Right lobe of liver (tissue), 6 donors: ENCODE results near the gene RAB34. TPM values are rescaled to one million over a fixed set of nuclear protein-coding genes. Genes with fewer than 3 reads are reported as not detected.

Experiments
- ATAC-seq, 4 donors: fragments of 200-7000 bp; cut with Tn5 transposase; one replicate each; pipeline ENCODE4 v1.9.1; 2020; ENCODE audit warnings: mild to moderate bottlenecking in 4 of 4, moderate library complexity in 4 of 4
- DNase-seq, 3 donors: peaks; one replicate each; pipeline ENCODE4 v3.0.0-alpha.2; 2020
- H3K27ac ChIP-seq, 3 donors: fragments of 200-600 bp; one replicate each; pipeline ENCODE4 v1.8.0; 2022
- H3K27me3 ChIP-seq, 2 donors: fragments of 200-600 bp; one replicate each; pipeline ENCODE4 v1.8.0; 2022
- H3K36me3 ChIP-seq, 4 donors: fragments of 200-600 bp; sonication (generic) in 1 of 4; one replicate each; pipeline versions ENCODE4 v1.5.1 to v1.8.0; 2017 to 2022; ENCODE audit warnings: control low read depth in 1 of 4
- H3K4me1 ChIP-seq, 4 donors: fragments of 200-600 bp; sonication (generic) in 1 of 4; one replicate each; pipeline versions ENCODE4 v1.5.1 to v1.8.0; 2017 to 2022; ENCODE audit warnings: control low read depth in 1 of 4
- H3K4me3 ChIP-seq, 3 donors: fragments of 200-600 bp; one replicate each; pipeline ENCODE4 v1.8.0; 2022
- H3K9me3 ChIP-seq, 4 donors: fragments of 200-600 bp; sonication (generic) in 1 of 4; one replicate each; pipeline versions ENCODE4 v1.5.1 to v1.8.0; 2017 to 2022; ENCODE audit warnings: control low read depth in 1 of 4
- POLR2A ChIP-seq: fragments of 450-650 bp; IDR thresholded peaks from one replicate; pipeline ENCODE4 v1.6.1; 2017; ENCODE audit warnings: antibody characterized with exemption, mild to moderate bottlenecking
- whole genome bisulfite sequencing: methylation state at CpG from one replicate; pipeline ENCODE4 v1.1.6; 2018; ENCODE audit warnings: low coverage, low lambda C conversion rate; ENCODE audit not compliant: insufficient coverage; ENCODE audit errors: missing lambda C conversion rate; 5-methylcytosine and 5-hydroxymethylcytosine counted together
- intact Hi-C, 2 donors: fragments of 100-400 bp; cut with DNase I; formaldehyde crosslinking; loops; one replicate each; pipeline versions ENCODE4 v1.11.2 to v1.14.1; 2022
- small RNA-seq, 2 experiments: library from RNA; depleted of rRNA; stranded (forward); fragments of <200 nt; gene quantifications; one replicate each; pipeline ENCODE3, GENCODE V24; 2016
- total RNA-seq, 6 experiments: library from RNA; depleted of rRNA in 2 of 6; stranded (reverse); fragments of >200 nt in 2 of 6; fragmentation: NEBNext Ultra II Directional in 3 of 6; extraction: Animal tissue kit (Norgen Biotek cat#: 25700) in 3 of 6; gene quantifications; one replicate each; pipeline versions ENCODE4 v1.1.0 to v1.2.4, GENCODE V29; 2016 to 2023
- TF ChIP-seq, protein P1 (sequence below), 4 donors: fragments of 200-600 bp in 3 of 4; fragments of 450-650 bp in 1 of 4; IDR thresholded peaks; one replicate each; pipeline versions ENCODE4 v1.5.1 to v1.8.0; 2016 to 2022; ENCODE audit warnings: antibody characterized with exemption in 4 of 4, mild to moderate bottlenecking in 2 of 4
- donor health status: DM: no; HTN: yes; CAD: no.
- donor health status: DM: no; HTN: no; CAD: no.
- donor health status: DM: no; HTN: no; CAD: no.
- donor health status: DM: no; HTN: yes; CAD: no.
- donor health status: DM: no; HTN: yes; CAD: no.

The RAB34 gene
- total RNA-seq, 6 experiments from 2014 or later = 2.5 to 12.5 (median 4.7) TPM

DNA sequence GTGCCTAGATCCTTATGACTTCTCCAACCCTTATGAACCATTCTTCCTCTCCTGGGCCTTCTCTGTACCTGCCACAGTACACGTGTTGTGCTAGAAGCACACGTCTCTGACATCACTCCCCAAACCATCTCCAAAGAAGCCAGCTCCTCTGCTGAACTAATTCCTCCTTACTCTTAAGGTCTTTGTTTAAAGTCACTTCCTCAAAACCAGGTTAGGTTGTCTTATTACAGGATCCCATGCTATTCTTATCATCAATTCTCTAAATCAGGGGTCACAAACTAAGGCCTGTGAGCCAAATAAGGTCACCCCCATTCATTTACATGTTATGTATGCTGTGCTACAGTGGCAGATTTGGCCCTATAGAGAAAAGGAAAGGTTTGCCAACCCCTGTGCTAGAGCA is 51.7 kb downstream of the RAB34 start:
- TF ChIP-seq POLR2A = no peak
- TF ChIP-seq, protein P1, sequence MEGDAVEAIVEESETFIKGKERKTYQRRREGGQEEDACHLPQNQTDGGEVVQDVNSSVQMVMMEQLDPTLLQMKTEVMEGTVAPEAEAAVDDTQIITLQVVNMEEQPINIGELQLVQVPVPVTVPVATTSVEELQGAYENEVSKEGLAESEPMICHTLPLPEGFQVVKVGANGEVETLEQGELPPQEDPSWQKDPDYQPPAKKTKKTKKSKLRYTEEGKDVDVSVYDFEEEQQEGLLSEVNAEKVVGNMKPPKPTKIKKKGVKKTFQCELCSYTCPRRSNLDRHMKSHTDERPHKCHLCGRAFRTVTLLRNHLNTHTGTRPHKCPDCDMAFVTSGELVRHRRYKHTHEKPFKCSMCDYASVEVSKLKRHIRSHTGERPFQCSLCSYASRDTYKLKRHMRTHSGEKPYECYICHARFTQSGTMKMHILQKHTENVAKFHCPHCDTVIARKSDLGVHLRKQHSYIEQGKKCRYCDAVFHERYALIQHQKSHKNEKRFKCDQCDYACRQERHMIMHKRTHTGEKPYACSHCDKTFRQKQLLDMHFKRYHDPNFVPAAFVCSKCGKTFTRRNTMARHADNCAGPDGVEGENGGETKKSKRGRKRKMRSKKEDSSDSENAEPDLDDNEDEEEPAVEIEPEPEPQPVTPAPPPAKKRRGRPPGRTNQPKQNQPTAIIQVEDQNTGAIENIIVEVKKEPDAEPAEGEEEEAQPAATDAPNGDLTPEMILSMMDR (IDR thresholded peaks at IDR 0.05) = no peak
- Histone ChIP-seq H3K27ac (no peak overlapping the region), H3K9me3 (no peaks in the 10 kb centered on the region), H3K36me3 (peaks cover 0 to 22% (median 5%) of the 10 kb centered on the region in 4 donors), H3K27me3 (no peaks in the 10 kb centered on the region), H3K4me1 (peaks cover 0 to 22% (median 7%) of the 10 kb centered on the region in 4 donors), H3K4me3 (no peak overlapping the region)
- intact Hi-C loops = no loop called here
- ATAC-seq = no peak
- 75% methylated on average over 2 of the region's 2 CpGs for WGBS
- no peak for DNase-seq

Small RNA genes within 50 kb of the gene (small RNA-seq; reads per million reads assigned to genes)
- gene SNORD42A (0 reads per million in 2 experiments), gene SNORD42B (0 reads per million in 2 experiments), gene SNORD4A (0 reads per million in 2 experiments), gene SNORD4B (0 reads per million in 2 experiments)

Other genes with a start within 250 kb of the RAB34 start
- gene SLC13A2, start 244.2 kb downstream of the RAB34 start, total RNA-seq = under 1 TPM; 0.09 to 0.49 (median 0.24) TPM
- not detected for gene FOXN1, start 211.5 kb downstream of the RAB34 start, total RNA-seq
- 10 to 100 TPM; 11.5 to 37.8 (median 13.1) TPM for gene UNC119, start 165.2 kb downstream of the RAB34 start, total RNA-seq
- gene PIGS, start 146.3 kb downstream of the RAB34 start, total RNA-seq = 10 to 100 TPM in 4 of 6 experiments, 1 to 10 TPM in 2; 7.2 to 13.8 (median 11.0) TPM
- 10 to 100 TPM; 36.0 to 76.6 (median 48.9) TPM for gene ALDOC, start 141.0 kb downstream of the RAB34 start, total RNA-seq
- 10 to 100 TPM in 4 of 6 experiments, 1 to 10 TPM in 2; 8.4 to 14.1 (median 11.3) TPM for gene SPAG5, start 118.8 kb downstream of the RAB34 start, total RNA-seq
- 1 to 10 TPM; 1.5 to 7.3 (median 4.2) TPM for gene RSKR, start 103.7 kb downstream of the RAB34 start, total RNA-seq
- 10 to 100 TPM; 33.2 to 90.3 (median 47.1) TPM for gene BLTP2, start 72.7 kb downstream of the RAB34 start, total RNA-seq
- 10 to 100 TPM; 24.6 to 31.8 (median 26.4) TPM for gene SDF2, start 56.0 kb downstream of the RAB34 start, total RNA-seq
- gene SUPT6H, start 55.7 kb downstream of the RAB34 start, total RNA-seq = 10 to 100 TPM; 28.8 to 38.0 (median 34.0) TPM
- gene PROCA1, start 6.0 kb downstream of the RAB34 start, total RNA-seq = under 1 TPM in 5 of 6 experiments, not detected in 1; 0.18 to 0.97 (median 0.54) TPM
- gene RPL23A, start 2.1 kb upstream of the RAB34 start, total RNA-seq = 100 to 1,000 TPM; 212 to 464 (median 362) TPM
- gene TLCD1, start 8.4 kb upstream of the RAB34 start, total RNA-seq = 10 to 100 TPM in 1 of 6 experiments, 1 to 10 TPM in 5; 2.9 to 11.0 (median 7.0) TPM
- 1 to 10 TPM; 1.6 to 5.4 (median 3.2) TPM for gene NEK8, start 10.9 kb upstream of the RAB34 start, total RNA-seq
- 10 to 100 TPM; 26.4 to 55.2 (median 42.3) TPM for gene TRAF4, start 26.1 kb upstream of the RAB34 start, total RNA-seq
- gene FAM222B, start 124.9 kb upstream of the RAB34 start, total RNA-seq = 10 to 100 TPM in 1 of 6 experiments, 1 to 10 TPM in 5; 5.8 to 12.0 (median 8.8) TPM
- gene ERAL1, start 137.1 kb upstream of the RAB34 start, total RNA-seq = 10 to 100 TPM; 21.6 to 47.1 (median 23.4) TPM
- gene FLOT2, start 179.9 kb upstream of the RAB34 start, total RNA-seq = 100 to 1,000 TPM in 1 of 6 experiments, 10 to 100 TPM in 5; 64.9 to 131 (median 82.8) TPM
- 10 to 100 TPM in 3 of 6 experiments, 1 to 10 TPM in 3; 3.4 to 27.4 (median 8.8) TPM for gene DHRS13, start 185.2 kb upstream of the RAB34 start, total RNA-seq
- gene PHF12, start 233.7 kb upstream of the RAB34 start, total RNA-seq = 10 to 100 TPM; 13.0 to 33.1 (median 17.4) TPM